ENCODE measurements around the gene SMIM45.
A peak's percentile ranks its signal among the peaks of the same experiment; 100 is the strongest.

SMIM45 gene

DNA sequence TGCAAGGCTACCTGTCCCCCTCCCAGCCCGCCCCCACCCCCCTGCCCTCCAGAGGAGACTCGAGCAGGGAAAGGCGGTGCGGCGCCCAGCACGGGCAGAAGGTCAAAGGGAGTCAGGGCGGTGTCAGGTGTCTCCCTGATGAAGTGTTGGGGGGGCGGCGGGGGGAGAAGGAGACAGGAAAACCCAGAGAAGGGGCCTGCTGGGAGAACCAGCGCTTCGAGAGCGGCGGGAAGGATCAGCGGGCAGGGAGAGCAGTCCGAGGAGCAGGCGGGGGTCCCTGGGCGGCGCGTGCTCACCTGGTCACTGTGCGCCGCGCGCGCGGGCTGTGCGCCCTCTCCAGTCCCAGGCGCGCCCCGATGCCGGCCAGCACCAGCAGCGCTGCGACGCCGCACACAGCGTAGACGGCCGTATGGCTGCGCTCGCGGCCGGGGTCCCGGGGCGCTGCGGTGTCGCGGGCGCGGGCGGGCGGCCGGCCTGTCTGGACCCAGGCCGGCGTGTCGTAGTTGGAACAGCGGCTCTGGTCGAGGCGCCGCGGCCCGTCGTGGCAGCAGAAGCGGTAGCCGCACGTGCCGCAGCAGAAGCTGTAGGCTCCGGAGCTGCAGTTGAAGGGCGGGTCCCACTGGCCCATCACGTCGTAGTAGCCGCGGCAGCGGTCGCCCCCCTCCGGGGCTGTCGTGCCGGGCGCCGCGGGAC is 38.0 kb upstream of the SMIM45 start:
- Histone ChIP-seq H3K9me3 (no peaks in the 10 kb centered on the region), H3K27ac (no peak overlapping the region), H3K27me3 (peaks cover 88% of the 10 kb centered on the region), H3K4me3 (peak overlapping the region; percentile 53), H3K36me3 (no peaks in the 10 kb centered on the region), H3K4me1 (peaks cover 49% of the 10 kb centered on the region)
- TF ChIP-seq POLR2A (IDR thresholded peaks at IDR 0.05) (no peak), EP300 (IDR thresholded peaks at IDR 0.05) (no peak)
- TF ChIP-seq, protein P1, sequence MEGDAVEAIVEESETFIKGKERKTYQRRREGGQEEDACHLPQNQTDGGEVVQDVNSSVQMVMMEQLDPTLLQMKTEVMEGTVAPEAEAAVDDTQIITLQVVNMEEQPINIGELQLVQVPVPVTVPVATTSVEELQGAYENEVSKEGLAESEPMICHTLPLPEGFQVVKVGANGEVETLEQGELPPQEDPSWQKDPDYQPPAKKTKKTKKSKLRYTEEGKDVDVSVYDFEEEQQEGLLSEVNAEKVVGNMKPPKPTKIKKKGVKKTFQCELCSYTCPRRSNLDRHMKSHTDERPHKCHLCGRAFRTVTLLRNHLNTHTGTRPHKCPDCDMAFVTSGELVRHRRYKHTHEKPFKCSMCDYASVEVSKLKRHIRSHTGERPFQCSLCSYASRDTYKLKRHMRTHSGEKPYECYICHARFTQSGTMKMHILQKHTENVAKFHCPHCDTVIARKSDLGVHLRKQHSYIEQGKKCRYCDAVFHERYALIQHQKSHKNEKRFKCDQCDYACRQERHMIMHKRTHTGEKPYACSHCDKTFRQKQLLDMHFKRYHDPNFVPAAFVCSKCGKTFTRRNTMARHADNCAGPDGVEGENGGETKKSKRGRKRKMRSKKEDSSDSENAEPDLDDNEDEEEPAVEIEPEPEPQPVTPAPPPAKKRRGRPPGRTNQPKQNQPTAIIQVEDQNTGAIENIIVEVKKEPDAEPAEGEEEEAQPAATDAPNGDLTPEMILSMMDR (IDR thresholded peaks at IDR 0.05): no peak
- WGBS: 5% methylated on average over 16 of the region's 79 CpGs
- peak in 1 of 2 donors; percentile 55 for DNase-seq (ENCODE audit: low spot score in 2 of 2)

DNA sequence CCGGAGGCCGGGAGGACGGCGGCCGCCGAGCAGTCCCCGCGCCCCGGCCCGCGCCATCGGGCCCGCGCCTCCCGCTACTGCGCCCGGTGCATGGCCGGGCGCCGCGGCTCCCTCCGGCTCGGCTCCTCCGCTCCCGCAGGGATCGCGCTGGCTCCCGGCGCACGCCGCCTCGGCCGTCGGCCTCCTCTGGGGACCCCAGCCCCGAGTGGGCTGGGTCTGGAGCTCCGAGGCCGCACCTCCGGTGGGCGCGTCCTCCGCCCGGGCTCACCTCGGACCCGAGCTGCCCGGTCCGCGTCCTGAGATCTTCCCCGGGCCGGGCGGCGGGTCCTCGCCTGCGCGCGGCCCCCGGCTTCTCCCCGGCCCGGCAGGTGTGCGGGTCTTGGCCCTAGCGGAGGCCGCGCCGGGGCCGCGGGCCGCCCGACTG is 37.3 kb upstream of the SMIM45 start:
- Histone ChIP-seq H3K9me3 (no peaks in the 10 kb centered on the region), H3K36me3 (no peaks in the 10 kb centered on the region), H3K27ac (no peak overlapping the region), H3K4me1 (peaks cover 50% of the 10 kb centered on the region), H3K27me3 (peaks cover 84% of the 10 kb centered on the region), H3K4me3 (peak overlapping the region; percentile 53)
- TF ChIP-seq, protein P1 (IDR thresholded peaks at IDR 0.05): no peak
- TF ChIP-seq POLR2AphosphoS5 (IDR thresholded peaks at IDR 0.05) (no peak), EP300 (IDR thresholded peaks at IDR 0.05) (no peak), POLR2A (IDR thresholded peaks at IDR 0.05) (no peak)
- DNase-seq (ENCODE audit: low spot score in 2 of 2): no peak
- WGBS: no CpG with 5 or more reads among the region's 67 CpGs

DNA sequence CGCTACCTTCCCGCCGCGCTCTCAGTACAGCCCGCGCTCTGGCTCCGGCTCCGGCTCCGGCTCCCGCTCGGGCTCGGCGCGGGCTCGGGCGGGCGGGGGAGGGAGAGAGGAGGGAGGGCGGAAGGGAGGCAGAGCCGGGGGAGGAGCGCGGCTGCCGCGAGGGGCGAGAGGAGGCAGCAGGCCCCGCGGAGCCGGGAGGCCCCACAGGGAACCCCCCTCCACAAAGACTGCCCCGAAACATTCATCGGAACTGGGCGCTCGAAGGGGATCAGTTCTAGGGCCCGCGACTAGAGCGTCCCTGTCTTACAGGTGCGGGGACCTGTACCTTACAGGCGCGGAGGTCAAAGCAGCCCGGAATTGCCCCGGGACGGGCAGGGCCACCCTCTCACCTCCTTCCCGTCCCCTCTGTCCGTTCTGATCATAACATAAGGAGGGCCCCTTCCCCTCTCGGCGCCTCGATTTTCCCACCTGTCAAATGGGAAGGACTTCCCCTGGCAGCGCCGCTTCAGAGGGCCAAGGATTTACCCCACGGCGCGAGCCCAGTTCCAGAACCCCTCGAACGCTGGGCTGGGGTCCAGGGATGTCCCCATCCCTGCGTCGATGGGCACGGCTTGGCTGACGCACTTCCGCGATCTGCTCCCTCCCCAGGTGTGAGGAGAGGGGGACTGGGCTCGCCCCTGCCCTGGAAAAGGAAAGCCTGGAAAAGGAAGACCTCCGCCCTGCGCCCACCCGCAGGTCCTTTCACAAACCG is 36.7 kb upstream of the SMIM45 start, which contains the start of gene SHISA8:
TSS of gene SHISA8 (minus strand) at position 40 of the 751 bp plus-strand sequence. CDS start 407 bp downstream, outside the sequence.
- TF ChIP-seq, protein P1 (IDR thresholded peaks at IDR 0.05): no peak
- TF ChIP-seq POLR2A (IDR thresholded peaks at IDR 0.05): no peak
- TF ChIP-seq EP300 (IDR thresholded peaks at IDR 0.05): no peak
- no peak for TF ChIP-seq POLR2AphosphoS5 (IDR thresholded peaks at IDR 0.05)
- no peaks in the 10 kb centered on the region for H3K36me3 ChIP-seq
- H3K4me3 ChIP-seq: peak within 1 kb of the TSS; percentile 53
- no peak within 1 kb of the TSS for H3K27ac ChIP-seq
- 2% methylated on average over 9 of the region's 63 CpGs for WGBS
- peaks cover 78% of the 10 kb centered on the region for H3K27me3 ChIP-seq
- H3K4me1 ChIP-seq: peaks cover 50% of the 10 kb centered on the region
- no peaks in the 10 kb centered on the region for H3K9me3 ChIP-seq
- no peak for DNase-seq (ENCODE audit: low spot score in 2 of 2)

DNA sequence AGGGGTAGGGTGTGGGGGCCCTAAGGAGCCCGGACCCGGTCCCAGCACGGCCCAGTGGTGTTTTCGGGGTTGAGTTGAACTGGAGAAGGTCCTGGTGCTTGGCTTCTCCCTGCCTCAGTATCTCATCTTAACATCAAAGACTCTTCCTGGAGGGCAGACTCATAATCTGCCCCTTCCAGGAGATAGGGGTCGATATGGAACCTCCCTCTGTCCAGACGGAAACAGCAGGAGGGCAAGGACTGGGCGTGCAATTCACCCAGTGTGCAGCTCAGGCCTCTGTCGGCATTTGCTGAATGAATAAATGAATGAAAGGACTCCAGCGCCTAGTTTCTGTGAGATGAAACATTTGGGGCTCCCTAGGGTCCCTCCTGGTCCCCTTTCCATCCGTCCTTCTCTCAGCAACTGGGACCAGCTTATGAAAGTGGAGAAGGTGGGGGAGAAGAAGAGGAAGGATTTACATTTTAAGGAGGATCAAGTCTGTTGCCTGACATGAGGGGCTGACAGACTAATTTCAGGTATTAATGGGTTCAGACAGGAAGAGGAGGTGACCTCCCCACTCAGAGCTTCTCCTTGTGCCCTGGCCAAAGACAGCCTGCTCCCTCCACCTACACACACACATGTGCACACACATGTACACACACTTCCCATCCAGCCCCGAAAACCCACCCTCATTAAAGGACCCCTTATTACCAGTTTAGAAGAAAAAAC is 36.0 kb upstream of the SMIM45 start:
- no peak for TF ChIP-seq POLR2AphosphoS5 (IDR thresholded peaks at IDR 0.05)
- no peak for TF ChIP-seq POLR2A (IDR thresholded peaks at IDR 0.05)
- no peak for TF ChIP-seq EP300 (IDR thresholded peaks at IDR 0.05)
- TF ChIP-seq, protein P1 (IDR thresholded peaks at IDR 0.05): no peak
- H3K9me3 ChIP-seq: no peaks in the 10 kb centered on the region
- no peak for DNase-seq (ENCODE audit: low spot score in 2 of 2)
- WGBS: 74% methylated on average over 6 of the region's 11 CpGs
- H3K4me3 ChIP-seq: no peak overlapping the region
- H3K36me3 ChIP-seq: no peaks in the 10 kb centered on the region
- no peak overlapping the region for H3K27ac ChIP-seq
- H3K27me3 ChIP-seq: peaks cover 71% of the 10 kb centered on the region
- peaks cover 43% of the 10 kb centered on the region for H3K4me1 ChIP-seq

Measured in suprapubic skin (tissue), 4 donors.